Measurements from ENCODE around the gene CCT5.

DNA sequence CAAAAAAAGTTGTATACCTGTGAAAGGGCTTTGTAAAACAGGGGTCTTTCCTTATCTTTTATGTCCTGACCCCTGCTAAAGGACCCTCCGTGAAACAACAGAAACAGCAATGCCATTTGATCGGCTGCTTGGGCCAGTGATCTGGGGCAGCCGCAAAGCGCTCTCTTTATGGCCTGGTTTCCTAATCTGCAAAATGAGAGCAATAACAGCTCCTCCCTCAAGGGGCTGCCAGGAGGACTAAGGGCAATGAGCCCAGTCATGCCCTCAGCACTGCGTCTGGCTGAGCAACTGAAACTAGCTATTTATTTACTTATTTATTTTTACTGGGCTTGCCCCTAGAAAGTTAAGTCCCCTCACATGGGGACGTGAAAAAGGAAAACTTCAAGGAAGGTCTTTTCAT lies 39.3 kb downstream of the CCT5 start:
- TF ChIP-seq, protein P1, sequence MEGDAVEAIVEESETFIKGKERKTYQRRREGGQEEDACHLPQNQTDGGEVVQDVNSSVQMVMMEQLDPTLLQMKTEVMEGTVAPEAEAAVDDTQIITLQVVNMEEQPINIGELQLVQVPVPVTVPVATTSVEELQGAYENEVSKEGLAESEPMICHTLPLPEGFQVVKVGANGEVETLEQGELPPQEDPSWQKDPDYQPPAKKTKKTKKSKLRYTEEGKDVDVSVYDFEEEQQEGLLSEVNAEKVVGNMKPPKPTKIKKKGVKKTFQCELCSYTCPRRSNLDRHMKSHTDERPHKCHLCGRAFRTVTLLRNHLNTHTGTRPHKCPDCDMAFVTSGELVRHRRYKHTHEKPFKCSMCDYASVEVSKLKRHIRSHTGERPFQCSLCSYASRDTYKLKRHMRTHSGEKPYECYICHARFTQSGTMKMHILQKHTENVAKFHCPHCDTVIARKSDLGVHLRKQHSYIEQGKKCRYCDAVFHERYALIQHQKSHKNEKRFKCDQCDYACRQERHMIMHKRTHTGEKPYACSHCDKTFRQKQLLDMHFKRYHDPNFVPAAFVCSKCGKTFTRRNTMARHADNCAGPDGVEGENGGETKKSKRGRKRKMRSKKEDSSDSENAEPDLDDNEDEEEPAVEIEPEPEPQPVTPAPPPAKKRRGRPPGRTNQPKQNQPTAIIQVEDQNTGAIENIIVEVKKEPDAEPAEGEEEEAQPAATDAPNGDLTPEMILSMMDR (IDR thresholded peaks at IDR 0.05) = peak in 2 of 7 experiments; percentile 14 to 33
- no peak for TF ChIP-seq POLR2A (IDR thresholded peaks at IDR 0.05)

All from body of pancreas (tissue), 4 donors.